ENCODE measurements around the gene GLP2R.

GRCh38 chr17:9854255-9854654, 28.5 kb downstream of the GLP2R start:
- TF ChIP-seq, protein P1, sequence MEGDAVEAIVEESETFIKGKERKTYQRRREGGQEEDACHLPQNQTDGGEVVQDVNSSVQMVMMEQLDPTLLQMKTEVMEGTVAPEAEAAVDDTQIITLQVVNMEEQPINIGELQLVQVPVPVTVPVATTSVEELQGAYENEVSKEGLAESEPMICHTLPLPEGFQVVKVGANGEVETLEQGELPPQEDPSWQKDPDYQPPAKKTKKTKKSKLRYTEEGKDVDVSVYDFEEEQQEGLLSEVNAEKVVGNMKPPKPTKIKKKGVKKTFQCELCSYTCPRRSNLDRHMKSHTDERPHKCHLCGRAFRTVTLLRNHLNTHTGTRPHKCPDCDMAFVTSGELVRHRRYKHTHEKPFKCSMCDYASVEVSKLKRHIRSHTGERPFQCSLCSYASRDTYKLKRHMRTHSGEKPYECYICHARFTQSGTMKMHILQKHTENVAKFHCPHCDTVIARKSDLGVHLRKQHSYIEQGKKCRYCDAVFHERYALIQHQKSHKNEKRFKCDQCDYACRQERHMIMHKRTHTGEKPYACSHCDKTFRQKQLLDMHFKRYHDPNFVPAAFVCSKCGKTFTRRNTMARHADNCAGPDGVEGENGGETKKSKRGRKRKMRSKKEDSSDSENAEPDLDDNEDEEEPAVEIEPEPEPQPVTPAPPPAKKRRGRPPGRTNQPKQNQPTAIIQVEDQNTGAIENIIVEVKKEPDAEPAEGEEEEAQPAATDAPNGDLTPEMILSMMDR (IDR thresholded peaks at IDR 0.05; ENCODE audit: insufficient read depth, low read length): no peak
- TF ChIP-seq SPI1 (IDR thresholded peaks at IDR 0.05; ENCODE audit: borderline replicate concordance, low read depth): no peak
- no peak for TF ChIP-seq POLR2AphosphoS5 (IDR thresholded peaks at IDR 0.05; ENCODE audit: low read depth)
